Measurements from ENCODE around the gene SLC16A3.

DNA sequence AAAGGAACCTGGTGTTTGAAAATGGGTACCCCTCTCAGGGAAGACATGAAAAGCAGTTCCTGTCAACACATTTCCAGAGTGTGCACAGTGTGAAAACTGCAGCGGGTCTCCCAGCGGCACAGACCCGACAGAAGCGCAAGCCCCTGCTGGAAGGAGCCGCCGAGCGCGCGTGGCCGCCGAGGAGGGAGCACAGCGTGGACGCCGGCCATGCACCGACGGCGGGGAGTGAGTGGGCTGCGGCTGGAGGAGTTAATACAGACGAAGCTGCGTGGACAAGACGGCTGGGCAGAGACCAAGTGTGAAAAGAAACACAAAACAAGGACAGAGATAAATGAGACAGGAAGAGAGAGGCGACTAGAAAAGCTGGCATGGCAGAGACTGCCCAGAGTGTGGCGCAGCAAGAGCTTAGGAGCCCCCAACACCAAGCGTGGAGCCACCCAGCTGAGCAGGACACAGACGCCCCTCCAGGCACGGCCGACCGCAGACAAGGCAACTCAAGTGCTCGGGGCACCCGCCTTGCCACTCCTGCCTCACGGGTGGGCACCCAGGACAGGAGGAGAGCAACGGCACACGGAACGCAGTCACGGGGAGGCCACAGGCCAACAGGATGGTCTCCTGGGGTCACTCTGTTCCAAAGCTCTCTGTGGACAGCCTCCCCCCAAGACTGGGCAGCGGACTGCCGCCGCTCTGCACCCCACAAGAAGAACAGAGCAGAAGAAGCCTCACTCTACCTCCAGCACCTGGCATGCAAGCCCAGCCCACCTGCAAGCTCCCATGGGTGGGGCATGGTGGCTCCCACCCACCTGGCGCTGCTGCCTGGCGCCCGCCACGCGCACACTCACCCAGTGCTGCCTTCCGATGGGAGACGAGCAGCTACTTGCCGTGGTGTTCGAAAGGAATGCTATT is 16.5 kb downstream of the SLC16A3 start:
- TF ChIP-seq, protein P1, sequence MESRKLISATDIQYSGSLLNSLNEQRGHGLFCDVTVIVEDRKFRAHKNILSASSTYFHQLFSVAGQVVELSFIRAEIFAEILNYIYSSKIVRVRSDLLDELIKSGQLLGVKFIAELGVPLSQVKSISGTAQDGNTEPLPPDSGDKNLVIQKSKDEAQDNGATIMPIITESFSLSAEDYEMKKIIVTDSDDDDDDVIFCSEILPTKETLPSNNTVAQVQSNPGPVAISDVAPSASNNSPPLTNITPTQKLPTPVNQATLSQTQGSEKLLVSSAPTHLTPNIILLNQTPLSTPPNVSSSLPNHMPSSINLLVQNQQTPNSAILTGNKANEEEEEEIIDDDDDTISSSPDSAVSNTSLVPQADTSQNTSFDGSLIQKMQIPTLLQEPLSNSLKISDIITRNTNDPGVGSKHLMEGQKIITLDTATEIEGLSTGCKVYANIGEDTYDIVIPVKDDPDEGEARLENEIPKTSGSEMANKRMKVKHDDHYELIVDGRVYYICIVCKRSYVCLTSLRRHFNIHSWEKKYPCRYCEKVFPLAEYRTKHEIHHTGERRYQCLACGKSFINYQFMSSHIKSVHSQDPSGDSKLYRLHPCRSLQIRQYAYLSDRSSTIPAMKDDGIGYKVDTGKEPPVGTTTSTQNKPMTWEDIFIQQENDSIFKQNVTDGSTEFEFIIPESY (IDR thresholded peaks at IDR 0.05), result no peak
- TF ChIP-seq, protein P2, sequence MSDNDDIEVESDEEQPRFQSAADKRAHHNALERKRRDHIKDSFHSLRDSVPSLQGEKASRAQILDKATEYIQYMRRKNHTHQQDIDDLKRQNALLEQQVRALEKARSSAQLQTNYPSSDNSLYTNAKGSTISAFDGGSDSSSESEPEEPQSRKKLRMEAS (IDR thresholded peaks at IDR 0.05), result no peak
- TF ChIP-seq, protein P3, sequence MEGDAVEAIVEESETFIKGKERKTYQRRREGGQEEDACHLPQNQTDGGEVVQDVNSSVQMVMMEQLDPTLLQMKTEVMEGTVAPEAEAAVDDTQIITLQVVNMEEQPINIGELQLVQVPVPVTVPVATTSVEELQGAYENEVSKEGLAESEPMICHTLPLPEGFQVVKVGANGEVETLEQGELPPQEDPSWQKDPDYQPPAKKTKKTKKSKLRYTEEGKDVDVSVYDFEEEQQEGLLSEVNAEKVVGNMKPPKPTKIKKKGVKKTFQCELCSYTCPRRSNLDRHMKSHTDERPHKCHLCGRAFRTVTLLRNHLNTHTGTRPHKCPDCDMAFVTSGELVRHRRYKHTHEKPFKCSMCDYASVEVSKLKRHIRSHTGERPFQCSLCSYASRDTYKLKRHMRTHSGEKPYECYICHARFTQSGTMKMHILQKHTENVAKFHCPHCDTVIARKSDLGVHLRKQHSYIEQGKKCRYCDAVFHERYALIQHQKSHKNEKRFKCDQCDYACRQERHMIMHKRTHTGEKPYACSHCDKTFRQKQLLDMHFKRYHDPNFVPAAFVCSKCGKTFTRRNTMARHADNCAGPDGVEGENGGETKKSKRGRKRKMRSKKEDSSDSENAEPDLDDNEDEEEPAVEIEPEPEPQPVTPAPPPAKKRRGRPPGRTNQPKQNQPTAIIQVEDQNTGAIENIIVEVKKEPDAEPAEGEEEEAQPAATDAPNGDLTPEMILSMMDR (IDR thresholded peaks at IDR 0.05; ENCODE audit: low read depth, low read length, missing input control), result no peak
- no peak for TF ChIP-seq FOXA1 (IDR thresholded peaks at IDR 0.05)
- TF ChIP-seq TAF1 (conservative IDR thresholded peaks at IDR 0.05), result no peak
- TF ChIP-seq HNF4A (conservative IDR thresholded peaks at IDR 0.05), result no peak
- TF ChIP-seq, protein P4, sequence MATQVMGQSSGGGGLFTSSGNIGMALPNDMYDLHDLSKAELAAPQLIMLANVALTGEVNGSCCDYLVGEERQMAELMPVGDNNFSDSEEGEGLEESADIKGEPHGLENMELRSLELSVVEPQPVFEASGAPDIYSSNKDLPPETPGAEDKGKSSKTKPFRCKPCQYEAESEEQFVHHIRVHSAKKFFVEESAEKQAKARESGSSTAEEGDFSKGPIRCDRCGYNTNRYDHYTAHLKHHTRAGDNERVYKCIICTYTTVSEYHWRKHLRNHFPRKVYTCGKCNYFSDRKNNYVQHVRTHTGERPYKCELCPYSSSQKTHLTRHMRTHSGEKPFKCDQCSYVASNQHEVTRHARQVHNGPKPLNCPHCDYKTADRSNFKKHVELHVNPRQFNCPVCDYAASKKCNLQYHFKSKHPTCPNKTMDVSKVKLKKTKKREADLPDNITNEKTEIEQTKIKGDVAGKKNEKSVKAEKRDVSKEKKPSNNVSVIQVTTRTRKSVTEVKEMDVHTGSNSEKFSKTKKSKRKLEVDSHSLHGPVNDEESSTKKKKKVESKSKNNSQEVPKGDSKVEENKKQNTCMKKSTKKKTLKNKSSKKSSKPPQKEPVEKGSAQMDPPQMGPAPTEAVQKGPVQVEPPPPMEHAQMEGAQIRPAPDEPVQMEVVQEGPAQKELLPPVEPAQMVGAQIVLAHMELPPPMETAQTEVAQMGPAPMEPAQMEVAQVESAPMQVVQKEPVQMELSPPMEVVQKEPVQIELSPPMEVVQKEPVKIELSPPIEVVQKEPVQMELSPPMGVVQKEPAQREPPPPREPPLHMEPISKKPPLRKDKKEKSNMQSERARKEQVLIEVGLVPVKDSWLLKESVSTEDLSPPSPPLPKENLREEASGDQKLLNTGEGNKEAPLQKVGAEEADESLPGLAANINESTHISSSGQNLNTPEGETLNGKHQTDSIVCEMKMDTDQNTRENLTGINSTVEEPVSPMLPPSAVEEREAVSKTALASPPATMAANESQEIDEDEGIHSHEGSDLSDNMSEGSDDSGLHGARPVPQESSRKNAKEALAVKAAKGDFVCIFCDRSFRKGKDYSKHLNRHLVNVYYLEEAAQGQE (IDR thresholded peaks at IDR 0.05), result no peak
- no peak for TF ChIP-seq GABPA (IDR thresholded peaks at IDR 0.05 in 1 of 2, conservative IDR thresholded peaks at IDR 0.05 in 1 of 2)
- TF ChIP-seq RAD21 (IDR thresholded peaks at IDR 0.05), result no peak
- no peak for TF ChIP-seq FOXA2 (IDR thresholded peaks at IDR 0.05)
- TF ChIP-seq EGR1 (IDR thresholded peaks at IDR 0.05; ENCODE audit: low read depth in 2 of 2), result no peak
